HEK293 (cell line): ENCODE measurements around the gene RAP1A.
A peak's percentile ranks its signal among the peaks of the same experiment; 100 is the strongest.

Experiments
- GFI1B ChIP-seq: fragments of 450-650 bp; formaldehyde crosslinking; IDR thresholded peaks from 2 replicates; pipeline ENCODE4 v1.5.1; 2016; ENCODE audit warnings: missing biosample characterization, missing genetic modification characterization
- SP2 ChIP-seq: fragments of 450-650 bp; formaldehyde crosslinking; IDR thresholded peaks from 2 replicates; pipeline ENCODE4 v1.5.1; 2016; ENCODE audit warnings: missing biosample characterization, missing genetic modification characterization
- SP3 ChIP-seq: fragments of 450-650 bp; formaldehyde crosslinking; IDR thresholded peaks from 2 replicates; pipeline ENCODE4 v1.5.1; 2016; ENCODE audit warnings: missing biosample characterization, missing genetic modification characterization
- TCF7L2 ChIP-seq: IDR thresholded peaks from 2 replicates; pipeline ENCODE4 v1.6.1; 2011; ENCODE audit warnings: low read depth, mild to moderate bottlenecking, inconsistent platforms, low read length, moderate library complexity, borderline replicate concordance
- ZBTB20 ChIP-seq: fragments of 450-650 bp; formaldehyde crosslinking; IDR thresholded peaks from 2 replicates; pipeline ENCODE4 v1.5.1; 2016; ENCODE audit warnings: missing biosample characterization, missing genetic modification characterization
- ZEB2 ChIP-seq: fragments of 450-650 bp; formaldehyde crosslinking; IDR thresholded peaks from 2 replicates; pipeline ENCODE4 v1.5.1; 2016; ENCODE audit warnings: missing biosample characterization, missing genetic modification characterization
- ZFHX2 ChIP-seq: fragments of 450-650 bp; formaldehyde crosslinking; conservative IDR thresholded peaks from 2 replicates; pipeline ENCODE4 v1.5.1; 2016; ENCODE audit warnings: missing biosample characterization, missing genetic modification characterization
- ZNF112 ChIP-seq: fragments of 450-650 bp; formaldehyde crosslinking; IDR thresholded peaks from 2 replicates; pipeline ENCODE4 v1.5.0; 2017; ENCODE audit warnings: missing biosample characterization, missing genetic modification characterization
- ZNF114 ChIP-seq: fragments of 450-650 bp; formaldehyde crosslinking; IDR thresholded peaks from 2 replicates; pipeline ENCODE4 v1.5.0; 2017; ENCODE audit warnings: missing biosample characterization, missing genetic modification characterization
- ZNF155 ChIP-seq: fragments of 450-650 bp; formaldehyde crosslinking; IDR thresholded peaks from 2 replicates; pipeline ENCODE4 v1.5.1; 2016; ENCODE audit warnings: missing biosample characterization, missing genetic modification characterization
- ZNF175 ChIP-seq: fragments of 450-650 bp; formaldehyde crosslinking; IDR thresholded peaks from 2 replicates; pipeline ENCODE4 v1.5.1; 2016; ENCODE audit warnings: missing biosample characterization, missing genetic modification characterization
- ZNF184 ChIP-seq: fragments of 450-650 bp; IDR thresholded peaks from 2 replicates; pipeline ENCODE4 v1.5.1; 2018; ENCODE audit warnings: missing biosample characterization, mild to moderate bottlenecking, missing genetic modification characterization
- ZNF211 ChIP-seq: fragments of 450-650 bp; formaldehyde crosslinking; IDR thresholded peaks from 2 replicates; pipeline ENCODE4 v1.5.1; 2016; ENCODE audit warnings: low read depth, missing biosample characterization, missing genetic modification characterization
- ZNF266 ChIP-seq: fragments of 450-650 bp; formaldehyde crosslinking; IDR thresholded peaks from 2 replicates; pipeline ENCODE4 v1.5.1; 2016; ENCODE audit warnings: missing biosample characterization, missing genetic modification characterization, low read depth
- ZNF324 ChIP-seq: fragments of 450-650 bp; formaldehyde crosslinking; IDR thresholded peaks from 2 replicates; pipeline ENCODE4 v1.5.1; 2016; ENCODE audit warnings: missing biosample characterization, missing genetic modification characterization
- ZNF37A ChIP-seq: fragments of 450-650 bp; IDR thresholded peaks from 2 replicates; pipeline ENCODE4 v1.5.1; 2018; ENCODE audit warnings: missing biosample characterization, missing genetic modification characterization
- ZNF426 ChIP-seq: fragments of 450-650 bp; formaldehyde crosslinking; IDR thresholded peaks from 2 replicates; pipeline ENCODE4 v1.5.1; 2017; ENCODE audit warnings: missing biosample characterization, missing genetic modification characterization, mild to moderate bottlenecking, inconsistent platforms, moderate library complexity
- ZNF48 ChIP-seq: fragments of 450-650 bp; formaldehyde crosslinking; IDR thresholded peaks from 2 replicates; pipeline ENCODE4 v1.5.1; 2016; ENCODE audit warnings: missing biosample characterization, missing genetic modification characterization
- ZNF530 ChIP-seq: fragments of 450-650 bp; formaldehyde crosslinking; IDR thresholded peaks from 2 replicates; pipeline ENCODE4 v1.5.1; 2016; ENCODE audit warnings: low read depth, missing biosample characterization, missing genetic modification characterization
- ZNF548 ChIP-seq: fragments of 450-650 bp; formaldehyde crosslinking; IDR thresholded peaks from 2 replicates; pipeline ENCODE4 v1.5.1; 2016; ENCODE audit warnings: missing biosample characterization, missing genetic modification characterization
- ZNF571 ChIP-seq: fragments of 450-650 bp; formaldehyde crosslinking; IDR thresholded peaks from 2 replicates; pipeline ENCODE4 v1.5.0; 2017; ENCODE audit warnings: missing biosample characterization, missing genetic modification characterization
- ZNF596 ChIP-seq: fragments of 450-650 bp; IDR thresholded peaks from 2 replicates; pipeline ENCODE4 v1.5.0; 2018; ENCODE audit warnings: missing biosample characterization, mild to moderate bottlenecking, missing genetic modification characterization, moderate library complexity
- ZNF791 ChIP-seq: fragments of 450-650 bp; formaldehyde crosslinking; IDR thresholded peaks from 2 replicates; pipeline ENCODE4 v1.5.1; 2016; ENCODE audit warnings: missing biosample characterization, missing genetic modification characterization
- TF ChIP-seq, protein P1 (sequence below): fragments of 450-650 bp; formaldehyde crosslinking; IDR thresholded peaks from 2 replicates; pipeline ENCODE4 v1.5.1; 2016; ENCODE audit warnings: missing biosample characterization, missing genetic modification characterization
- TF ChIP-seq, protein P2 (sequence below): fragments of 450-650 bp; formaldehyde crosslinking; IDR thresholded peaks from 2 replicates; pipeline ENCODE4 v1.5.1; 2016; ENCODE audit warnings: missing biosample characterization, missing genetic modification characterization
- TF ChIP-seq, protein P3 (sequence below): fragments of 450-650 bp; IDR thresholded peaks from 2 replicates; pipeline ENCODE4 v1.5.1; 2018; ENCODE audit warnings: missing biosample characterization, mild to moderate bottlenecking, missing genetic modification characterization
- TF ChIP-seq, protein P4 (sequence below): fragments of 450-650 bp; formaldehyde crosslinking; IDR thresholded peaks from 2 replicates; pipeline ENCODE4 v1.5.1; 2016; ENCODE audit warnings: missing biosample characterization, missing genetic modification characterization
- TF ChIP-seq, protein P5 (sequence below): fragments of 450-650 bp; formaldehyde crosslinking; IDR thresholded peaks from 2 replicates; pipeline ENCODE4 v1.5.1; 2016; ENCODE audit warnings: missing biosample characterization, missing genetic modification characterization

Gene RAP1A

DNA sequence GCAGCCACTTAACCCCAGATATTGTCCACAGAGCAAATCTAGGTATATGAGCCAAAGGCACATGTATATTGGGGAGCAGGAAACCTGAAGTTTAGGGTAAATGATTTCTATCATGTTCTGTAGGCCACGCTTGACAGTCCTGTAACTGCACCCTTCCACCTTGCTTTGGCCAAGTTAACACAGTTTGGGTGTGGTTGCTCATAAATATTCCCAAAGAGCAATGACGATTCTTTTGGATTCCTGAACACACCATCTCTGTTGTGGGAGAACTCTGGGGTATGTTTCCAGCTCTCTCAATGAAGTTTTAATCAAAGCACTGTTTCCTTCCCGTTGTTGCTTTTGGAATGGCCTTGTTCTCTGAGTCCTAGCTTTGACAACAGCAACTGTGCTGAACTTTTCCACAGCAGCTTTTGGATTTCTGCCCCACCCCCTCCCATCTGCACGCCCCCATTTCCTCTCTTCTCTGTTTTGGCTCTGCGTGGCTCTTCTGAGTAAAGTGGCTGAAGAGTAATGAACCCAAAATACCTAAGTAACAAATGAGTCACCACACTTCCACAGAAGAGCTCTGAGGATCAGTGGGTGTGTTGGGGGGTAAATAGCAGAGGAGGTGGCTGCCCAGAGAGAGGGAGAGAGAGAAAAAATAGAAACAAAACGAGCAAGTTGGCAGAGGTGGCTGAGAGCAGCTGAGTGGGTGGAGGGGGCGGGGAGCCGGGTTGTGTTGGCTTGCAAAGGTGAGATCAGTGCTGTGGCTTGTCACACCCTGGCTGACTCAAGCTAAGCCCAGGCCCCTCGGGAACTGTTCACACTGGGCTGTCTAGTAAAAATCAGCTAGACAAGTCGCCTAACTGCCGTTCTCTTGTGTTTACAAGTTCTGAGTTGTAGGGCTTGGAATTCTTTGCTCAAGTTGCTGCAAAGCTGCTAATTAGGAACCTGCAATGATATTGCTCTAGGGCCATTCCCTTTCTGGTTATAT, 26.9 kb upstream of the RAP1A start (continued):
- TF ChIP-seq, protein P1, sequence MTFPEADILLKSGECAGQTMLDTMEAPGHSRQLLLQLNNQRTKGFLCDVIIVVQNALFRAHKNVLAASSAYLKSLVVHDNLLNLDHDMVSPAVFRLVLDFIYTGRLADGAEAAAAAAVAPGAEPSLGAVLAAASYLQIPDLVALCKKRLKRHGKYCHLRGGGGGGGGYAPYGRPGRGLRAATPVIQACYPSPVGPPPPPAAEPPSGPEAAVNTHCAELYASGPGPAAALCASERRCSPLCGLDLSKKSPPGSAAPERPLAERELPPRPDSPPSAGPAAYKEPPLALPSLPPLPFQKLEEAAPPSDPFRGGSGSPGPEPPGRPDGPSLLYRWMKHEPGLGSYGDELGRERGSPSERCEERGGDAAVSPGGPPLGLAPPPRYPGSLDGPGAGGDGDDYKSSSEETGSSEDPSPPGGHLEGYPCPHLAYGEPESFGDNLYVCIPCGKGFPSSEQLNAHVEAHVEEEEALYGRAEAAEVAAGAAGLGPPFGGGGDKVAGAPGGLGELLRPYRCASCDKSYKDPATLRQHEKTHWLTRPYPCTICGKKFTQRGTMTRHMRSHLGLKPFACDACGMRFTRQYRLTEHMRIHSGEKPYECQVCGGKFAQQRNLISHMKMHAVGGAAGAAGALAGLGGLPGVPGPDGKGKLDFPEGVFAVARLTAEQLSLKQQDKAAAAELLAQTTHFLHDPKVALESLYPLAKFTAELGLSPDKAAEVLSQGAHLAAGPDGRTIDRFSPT (tag by site-specific recombination), result peak; percentile 97
- TF ChIP-seq SP3 (tag by site-specific recombination) (peak; percentile 77), ZNF426 (tag by site-specific recombination) (no peak), ZNF37A (tag by site-specific recombination) (no peak), GFI1B (tag by site-specific recombination) (no peak), ZNF324 (peak; percentile 95), ZNF155 (tag by site-specific recombination) (no peak), ZNF184 (no peak), ZNF211 (tag by site-specific recombination) (no peak), ZNF530 (tag by site-specific recombination) (no peak), ZNF266 (tag by site-specific recombination) (no peak), ZNF175 (tag by site-specific recombination) (no peak), ZFHX2 (peak; percentile 100), ZNF571 (tag by site-specific recombination) (no peak), ZNF112 (tag by site-specific recombination) (no peak), SP2 (tag by site-specific recombination) (peak; percentile 45), ZBTB20 (0 out of 2 replicates have a peak, but pooled peaks have one; percentile 29), ZEB2 (tag by site-specific recombination) (peak; percentile 69), ZNF791 (no peak), ZNF596 (tag by site-specific recombination) (no peak), ZNF114 (no peak), ZNF548 (tag by site-specific recombination) (no peak), ZNF48 (tag by site-specific recombination) (no peak), TCF7L2 (no peak)
- TF ChIP-seq, protein P2, sequence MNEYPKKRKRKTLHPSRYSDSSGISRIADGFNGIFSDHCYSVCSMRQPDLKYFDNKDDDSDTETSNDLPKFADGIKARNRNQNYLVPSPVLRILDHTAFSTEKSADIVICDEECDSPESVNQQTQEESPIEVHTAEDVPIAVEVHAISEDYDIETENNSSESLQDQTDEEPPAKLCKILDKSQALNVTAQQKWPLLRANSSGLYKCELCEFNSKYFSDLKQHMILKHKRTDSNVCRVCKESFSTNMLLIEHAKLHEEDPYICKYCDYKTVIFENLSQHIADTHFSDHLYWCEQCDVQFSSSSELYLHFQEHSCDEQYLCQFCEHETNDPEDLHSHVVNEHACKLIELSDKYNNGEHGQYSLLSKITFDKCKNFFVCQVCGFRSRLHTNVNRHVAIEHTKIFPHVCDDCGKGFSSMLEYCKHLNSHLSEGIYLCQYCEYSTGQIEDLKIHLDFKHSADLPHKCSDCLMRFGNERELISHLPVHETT (tag by site-specific recombination), result peak; percentile 73
- TF ChIP-seq, protein P3, sequence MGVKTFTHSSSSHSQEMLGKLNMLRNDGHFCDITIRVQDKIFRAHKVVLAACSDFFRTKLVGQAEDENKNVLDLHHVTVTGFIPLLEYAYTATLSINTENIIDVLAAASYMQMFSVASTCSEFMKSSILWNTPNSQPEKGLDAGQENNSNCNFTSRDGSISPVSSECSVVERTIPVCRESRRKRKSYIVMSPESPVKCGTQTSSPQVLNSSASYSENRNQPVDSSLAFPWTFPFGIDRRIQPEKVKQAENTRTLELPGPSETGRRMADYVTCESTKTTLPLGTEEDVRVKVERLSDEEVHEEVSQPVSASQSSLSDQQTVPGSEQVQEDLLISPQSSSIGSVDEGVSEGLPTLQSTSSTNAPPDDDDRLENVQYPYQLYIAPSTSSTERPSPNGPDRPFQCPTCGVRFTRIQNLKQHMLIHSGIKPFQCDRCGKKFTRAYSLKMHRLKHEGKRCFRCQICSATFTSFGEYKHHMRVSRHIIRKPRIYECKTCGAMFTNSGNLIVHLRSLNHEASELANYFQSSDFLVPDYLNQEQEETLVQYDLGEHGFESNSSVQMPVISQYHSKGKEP (tag by site-specific recombination), result peak; percentile 28; the same call in 1 of the 2 replicates
- TF ChIP-seq, protein P4, sequence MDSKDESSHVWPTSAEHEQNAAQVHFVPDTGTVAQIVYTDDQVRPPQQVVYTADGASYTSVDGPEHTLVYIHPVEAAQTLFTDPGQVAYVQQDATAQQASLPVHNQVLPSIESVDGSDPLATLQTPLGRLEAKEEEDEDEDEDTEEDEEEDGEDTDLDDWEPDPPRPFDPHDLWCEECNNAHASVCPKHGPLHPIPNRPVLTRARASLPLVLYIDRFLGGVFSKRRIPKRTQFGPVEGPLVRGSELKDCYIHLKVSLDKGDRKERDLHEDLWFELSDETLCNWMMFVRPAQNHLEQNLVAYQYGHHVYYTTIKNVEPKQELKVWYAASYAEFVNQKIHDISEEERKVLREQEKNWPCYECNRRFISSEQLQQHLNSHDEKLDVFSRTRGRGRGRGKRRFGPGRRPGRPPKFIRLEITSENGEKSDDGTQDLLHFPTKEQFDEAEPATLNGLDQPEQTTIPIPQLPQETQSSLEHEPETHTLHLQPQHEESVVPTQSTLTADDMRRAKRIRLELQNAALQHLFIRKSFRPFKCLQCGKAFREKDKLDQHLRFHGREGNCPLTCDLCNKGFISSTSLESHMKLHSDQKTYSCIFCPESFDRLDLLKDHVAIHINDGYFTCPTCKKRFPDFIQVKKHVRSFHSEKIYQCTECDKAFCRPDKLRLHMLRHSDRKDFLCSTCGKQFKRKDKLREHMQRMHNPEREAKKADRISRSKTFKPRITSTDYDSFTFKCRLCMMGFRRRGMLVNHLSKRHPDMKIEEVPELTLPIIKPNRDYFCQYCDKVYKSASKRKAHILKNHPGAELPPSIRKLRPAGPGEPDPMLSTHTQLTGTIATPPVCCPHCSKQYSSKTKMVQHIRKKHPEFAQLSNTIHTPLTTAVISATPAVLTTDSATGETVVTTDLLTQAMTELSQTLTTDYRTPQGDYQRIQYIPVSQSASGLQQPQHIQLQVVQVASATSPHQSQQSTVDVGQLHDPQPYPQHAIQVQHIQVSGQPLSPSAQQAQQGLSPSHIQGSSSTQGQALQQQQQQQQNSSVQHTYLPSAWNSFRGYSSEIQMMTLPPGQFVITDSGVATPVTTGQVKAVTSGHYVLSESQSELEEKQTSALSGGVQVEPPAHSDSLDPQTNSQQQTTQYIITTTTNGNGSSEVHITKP (tag by site-specific recombination), result peak; percentile 91
- TF ChIP-seq, protein P5, sequence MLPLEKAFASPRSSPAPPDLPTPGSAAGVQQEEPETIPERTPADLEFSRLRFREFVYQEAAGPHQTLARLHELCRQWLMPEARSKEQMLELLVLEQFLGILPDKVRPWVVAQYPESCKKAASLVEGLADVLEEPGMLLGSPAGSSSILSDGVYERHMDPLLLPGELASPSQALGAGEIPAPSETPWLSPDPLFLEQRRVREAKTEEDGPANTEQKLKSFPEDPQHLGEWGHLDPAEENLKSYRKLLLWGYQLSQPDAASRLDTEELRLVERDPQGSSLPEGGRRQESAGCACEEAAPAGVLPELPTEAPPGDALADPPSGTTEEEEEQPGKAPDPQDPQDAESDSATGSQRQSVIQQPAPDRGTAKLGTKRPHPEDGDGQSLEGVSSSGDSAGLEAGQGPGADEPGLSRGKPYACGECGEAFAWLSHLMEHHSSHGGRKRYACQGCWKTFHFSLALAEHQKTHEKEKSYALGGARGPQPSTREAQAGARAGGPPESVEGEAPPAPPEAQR (tag by site-specific recombination), result no peak
